A549 treated with GW870086 at 1 μM for 4 hours (cell line): Measurements from ENCODE around the gene CCDC146. TPM values are rescaled to one million over a fixed set of nuclear protein-coding genes. Genes with fewer than 3 reads are reported as not detected.

ENCODE experiments used
- total RNA-seq: library from RNA; stranded (reverse); fragments of 200-300 nt; extraction: Qiagen RNA extraction; gene quantifications from 5 replicates; pipeline ENCODE4 v1.2.3, GENCODE V29; 2022; ENCODE audit warnings: low read depth

The CCDC146 gene
- total RNA-seq = 0.48 to 0.80 TPM (median 0.64 TPM) in 5 replicates

GRCh38 chr7:77121860-77122681, at the start of gene CCDC146:
TSS of gene CCDC146 (plus strand) at chr7:77122615. CDS start at chr7:77167669, 45,054 bp downstream.

GRCh38 chr7:77199013-77199966, 76.9 kb downstream of the CCDC146 start, which contains the start of gene FGL2:
TSS of gene FGL2 (minus strand) at chr7:77199819. CDS start at chr7:77199793, 26 bp downstream.

Other genes with a start within 250 kb of the CCDC146 start
- gene SPDYE17, start 90.3 kb upstream of the CCDC146 start, total RNA-seq = not detected in 5 replicates
- gene SPDYE18, start 60.1 kb upstream of the CCDC146 start, total RNA-seq = 0.13 TPM in 1 of 5 replicates, not detected in the others
- gene FGL2, start 77.2 kb downstream of the CCDC146 start, total RNA-seq = not detected in 5 replicates